Measurements from ENCODE around the gene MS4A18.
"Not testable (repeated sequence)": the region's sequence is repeated elsewhere in the genome, so short reads cannot be mapped to it uniquely, and the experiment has no call there.

GRCh38 chr11:60758671-60759070 lies 34.2 kb downstream of the MS4A18 start:
- TF ChIP-seq POLR2AphosphoS5 (IDR thresholded peaks at IDR 0.05; ENCODE audit: insufficient read depth, low read depth, low read length); CTCF (IDR thresholded peaks at IDR 0.05; ENCODE audit: extremely low read depth in 1 of 2, insufficient read depth in 1 of 2, low read depth in 1 of 2, low read length in 2 of 2); JUN (IDR thresholded peaks at IDR 0.05; ENCODE audit: borderline replicate concordance, insufficient read depth, insufficient read length, low read depth); POLR2A (IDR thresholded peaks at IDR 0.05; ENCODE audit: low read depth, low read length); EZH2 (IDR thresholded peaks at IDR 0.05; ENCODE audit: borderline replicate concordance, low read depth, low read length, severe bottlenecking); MAX (IDR thresholded peaks at IDR 0.05; ENCODE audit: insufficient read depth, insufficient read length); FOS (IDR thresholded peaks at IDR 0.05; ENCODE audit: borderline replicate concordance, insufficient read depth, low read length): not testable (repeated sequence)

Data from endothelial cell of umbilical vein (primary cell).